GM12878 (cell line): ENCODE results near the gene INPP4B. TPM values are rescaled to one million over a fixed set of nuclear protein-coding genes. Genes with fewer than 3 reads are reported as not detected.

Source experiments
- ATAC-seq: fragments of 200-7000 bp; cut with Tn5 transposase; 3 replicates; pipeline ENCODE4 v1.9.1; 2020; ENCODE audit warnings: mild to moderate bottlenecking, moderate library complexity
- BruUV-seq: library from RNA; stranded (reverse); fragments of 400-500 nt; replicated peaks from 2 replicates; lab custom pipeline; 2021; lab: Mats Ljungman, UMichigan
- CTCF ChIA-PET: fragments of 300-600 bp; sonication (Branson Sonifier 250); formaldehyde crosslinking; extraction: SDS; loops from one replicate; lab custom pipeline; 2021; ENCODE audit warnings: inconsistent platforms; lab: Yijun Ruan, JAX
- POLR2A ChIA-PET: fragments of 350-600 bp; formaldehyde crosslinking; extraction: SDS; loops from one replicate; lab custom pipeline; 2021; ENCODE audit warnings: inconsistent platforms; lab: Charles Lee
- RAD21 ChIA-PET: fragments of 300-600 bp; sonication (Branson Sonifier 250); formaldehyde crosslinking; loops from one replicate; lab custom pipeline; 2023; ENCODE audit warnings: antibody characterized with exemption; ENCODE audit not compliant: unreplicated experiment; lab: Charles Lee
- SMC1A ChIA-PET: fragments of 300-600 bp; sonication (Branson Sonifier 250); formaldehyde crosslinking; loops from one replicate; lab custom pipeline; 2023; ENCODE audit not compliant: unreplicated experiment, uncharacterized antibody; lab: Charles Lee
- DNase-seq: peaks from one replicate; pipeline ENCODE4 v3.0.0-alpha.2; 2011; ENCODE audit warnings: low read depth, low spot score
- FAIRE-seq: peaks from 3 replicates; lab custom pipeline; 2011; peaks lifted over from hg19 to GRCh38; lab: Jason Lieb, UNC
- H2AFZ ChIP-seq: 2 replicates; pipeline ENCODE4 v1.6.0; 2011; ENCODE audit warnings: low read depth, low read length, control low read depth; ENCODE audit not compliant: control insufficient read depth
- H3K27ac ChIP-seq: 2 replicates; pipeline ENCODE4 v1.5.1; 2011; ENCODE audit warnings: control low read depth; ENCODE audit not compliant: control insufficient read depth, insufficient read depth
- H3K27me3 ChIP-seq, 2 experiments: replicated peaks in 1 of 2; 2 replicates each; pipeline versions ENCODE4 v1.6.0 to v1.6.1; 2011; ENCODE audit warnings: low read length in 1 of 2; ENCODE audit not compliant: control insufficient read depth in 2 of 2, insufficient read depth in 2 of 2
- H3K36me3 ChIP-seq, 2 experiments: 2 replicates each; pipeline ENCODE4 v1.5.1; 2011; ENCODE audit warnings: low read length in 1 of 2; ENCODE audit not compliant: control insufficient read depth in 2 of 2, insufficient read depth in 2 of 2
- H3K4me1 ChIP-seq: 2 replicates; pipeline ENCODE4 v1.6.1; 2011; ENCODE audit warnings: mild to moderate bottlenecking, low read length, moderate library complexity, mixed read lengths; ENCODE audit not compliant: control insufficient read depth, insufficient read depth
- H3K4me2 ChIP-seq: 2 replicates; pipeline ENCODE4 v1.6.0; 2011; ENCODE audit warnings: control low read depth; ENCODE audit not compliant: control insufficient read depth, insufficient read depth
- H3K4me3 ChIP-seq: fragments of 200-600 bp; sonication (generic); 2 replicates; pipeline ENCODE4 v1.5.1; 2016
- H3K79me2 ChIP-seq: 2 replicates; pipeline ENCODE4 v1.6.0; 2011; ENCODE audit warnings: low read length; ENCODE audit not compliant: control insufficient read depth, insufficient read depth
- H3K9ac ChIP-seq: 2 replicates; pipeline ENCODE4 v1.8.0; 2011; ENCODE audit warnings: low read length, control low read depth, mixed read lengths; ENCODE audit not compliant: control insufficient read depth, insufficient read depth
- H3K9me3 ChIP-seq: replicated peaks from 3 replicates; pipeline ENCODE4 v1.5.1; 2011; ENCODE audit warnings: mild to moderate bottlenecking, low read length; ENCODE audit not compliant: control insufficient read depth, insufficient read depth
- H4K20me1 ChIP-seq: 2 replicates; pipeline ENCODE4 v1.6.0; 2011; ENCODE audit not compliant: control insufficient read depth, insufficient read depth
- CBFB ChIP-seq: IDR thresholded peaks from 2 replicates; pipeline ENCODE4 v1.6.1; 2016; ENCODE audit warnings: antibody characterized with exemption, low read depth
- CBX5 ChIP-seq: sonication (generic); IDR thresholded peaks from 2 replicates; pipeline ENCODE4 v1.6.1; 2016; ENCODE audit warnings: low read depth, moderate library complexity, mild to moderate bottlenecking, inconsistent platforms
- EZH2 ChIP-seq: IDR thresholded peaks from 2 replicates; pipeline ENCODE4 v1.6.1; 2012; ENCODE audit warnings: low read depth, mild to moderate bottlenecking, control low read depth, inconsistent platforms, low read length, borderline replicate concordance; ENCODE audit not compliant: control insufficient read depth
- KDM1A ChIP-seq: fragments of 200-600 bp; sonication (generic); IDR thresholded peaks from 2 replicates; pipeline ENCODE4 v1.6.1; 2016; ENCODE audit warnings: borderline replicate concordance
- RB1 ChIP-seq: fragments of 450-650 bp; formaldehyde crosslinking; IDR thresholded peaks from 2 replicates; pipeline ENCODE4 v1.6.1; 2017; ENCODE audit warnings: mild to moderate bottlenecking, borderline replicate concordance
- SKIL ChIP-seq: fragments of 450-650 bp; IDR thresholded peaks from 2 replicates; pipeline ENCODE4 v1.6.1; 2017; ENCODE audit warnings: mild to moderate bottlenecking, low read depth, inconsistent platforms; ENCODE audit not compliant: poor library complexity, severe bottlenecking
- SREBF1 ChIP-seq: IDR thresholded peaks from 2 replicates; pipeline ENCODE4 v1.6.1; 2012; ENCODE audit warnings: mild to moderate bottlenecking, low read length
- ZBTB4 ChIP-seq: fragments of 450-650 bp; formaldehyde crosslinking; IDR thresholded peaks from 2 replicates; pipeline ENCODE4 v1.4.0; 2022; ENCODE audit warnings: mild to moderate bottlenecking, moderate library complexity
- ZNF687 ChIP-seq: fragments of 450-650 bp; IDR thresholded peaks from 2 replicates; pipeline ENCODE4 v1.6.1; 2017; ENCODE audit warnings: mild to moderate bottlenecking, moderate library complexity
- ZZZ3 ChIP-seq: IDR thresholded peaks from 2 replicates; pipeline ENCODE4 v1.6.1; 2011; ENCODE audit warnings: low read depth; ENCODE audit not compliant: control insufficient read depth, insufficient read length
- WGBS: methylation state at CpG from one replicate; pipeline ENCODE4 v1.1.6; 2016; ENCODE audit warnings: low lambda C conversion rate; ENCODE audit not compliant: insufficient replicate concordance, insufficient coverage; ENCODE audit errors: missing lambda C conversion rate; 5-methylcytosine and 5-hydroxymethylcytosine counted together
- in situ Hi-C: fragments of 300-500 bp; cut with MboI; formaldehyde crosslinking; loops from 9 replicates; pipeline ENCODE4 v1.14.3; 2018; ENCODE audit warnings: mixed read lengths
- intact Hi-C: fragments of 100-400 bp; cut with micrococcal nuclease; formaldehyde crosslinking; loops from one replicate; pipeline ENCODE4 v1.14.2; 2022; ENCODE audit not compliant: unreplicated experiment
- polyA plus RNA-seq, 11 experiments: library from polyadenylated mRNA; depleted of rRNA in 4 of 11; unstranded in 6 of 11; stranded (reverse) in 5 of 11; fragments of >200 nt; fragmentation: Nextera tagmentation in 4 of 11; fragmentation: Illumina TruSeq in 1 of 11; extraction: Ambion mirVana in 4 of 11; extraction: Trizol in 1 of 11; gene quantifications; 1 replicate in 1 of 11; 2 replicates in 10 of 11; pipeline versions ENCODE4 v1.2.1 to v1.2.3, GENCODE V29; 2011 to 2016; ENCODE audit warnings: inconsistent platforms in 2 of 11, missing spikeins in 2 of 11, low read depth in 1 of 11
- total RNA-seq, 4 experiments: library from RNA; depleted of rRNA in 3 of 4; stranded (reverse); fragments of >200 nt in 3 of 4; fragmentation: Illumina TruSeq in 1 of 4; extraction: Trizol in 1 of 4; gene quantifications; 2 replicates each; pipeline versions ENCODE4 v1.2.1 to v1.2.3, GENCODE V29; 2013 to 2021

INPP4B gene
- total and polyA plus RNA-seq, 10 of the 15 experiments (the other 5 are each of a cell fraction or from before 2014, with no cell fraction given) = 0.53 to 11.2 (median 0.95) TPM

GRCh38 chr4:142567620-142568451 is 278.3 kb downstream of the INPP4B start:
- H4K20me1 ChIP-seq = no peaks in the 10 kb centered on the region
- H3K4me3 ChIP-seq = no peak overlapping the region
- H2AFZ ChIP-seq = no peak overlapping the region
- no TSS peak for BruUV-seq
- H3K4me1 ChIP-seq = no peaks in the 10 kb centered on the region
- FAIRE-seq (no peak), DNase-seq (peak; percentile 31), ATAC-seq (peak; percentile 58)
- no peak overlapping the region for H3K27ac ChIP-seq
- no peaks in the 10 kb centered on the region for H3K9me3 ChIP-seq
- H3K9ac ChIP-seq = no peak overlapping the region
- POLR2A ChIA-PET = interaction anchor here (0.6 to 5.0 kb wide), 15 partner anchors 8 to 216 kb away, joined by 3 to 29 read pairs (median 4); no protein-coding TSS in a partner anchor
- intact Hi-C loops = loop anchor here (5.0 to 10.0 kb wide), 4 partner anchors 149 to 443 kb away; no protein-coding TSS in a partner anchor
- H3K36me3 ChIP-seq = no peaks in the 10 kb centered on the region
- no peak overlapping the region for H3K4me2 ChIP-seq
- SMC1A ChIA-PET = interaction anchor here (0.8 to 7.1 kb wide), 49 partner anchors 8 to 810 kb away, joined by 3 to 120 read pairs (median 5); no protein-coding TSS in a partner anchor
- CTCF ChIA-PET = interaction anchor here (0.6 to 5.9 kb wide), 34 partner anchors 8 to 417 kb away, joined by 3 to 119 read pairs (median 5); no protein-coding TSS in a partner anchor
- no peaks in the 10 kb centered on the region for H3K27me3 ChIP-seq
- 13% methylated on average over 4 of the region's 4 CpGs for WGBS
- RAD21 ChIA-PET = interaction anchor here (0.6 to 6.0 kb wide), 38 partner anchors 8 to 441 kb away, joined by 3 to 133 read pairs (median 6); no protein-coding TSS in a partner anchor
- in situ Hi-C loops = no loop called here
- no peaks in the 10 kb centered on the region for H3K79me2 ChIP-seq
- TF ChIP-seq SREBF1 (no peak), CBX5 (no peak), SKIL (no peak), CBFB (no peak), ZNF687 (no peak), ZBTB4 (CRISPR knock-in tag) (no peak), EZH2 (no peak), RB1 (no peak), ZZZ3 (no peak), KDM1A (no peak)
